Measurements from ENCODE around the gene SOS2.

The SOS2 gene

GRCh38 chr14:50263321-50263720 lies 31.9 kb upstream of the SOS2 start:
- DNase-seq (ENCODE audit: low spot score): no peak
- Histone ChIP-seq H2BK5ac (ENCODE audit: low read length) (no peak overlapping the region), H2BK120ac (ENCODE audit: low read depth, low read length) (no peak overlapping the region), H4K8ac (ENCODE audit: low read depth, low read length) (no peak overlapping the region), H3K4ac (ENCODE audit: low read length) (no peak overlapping the region), H3K36me3 (replicated peaks in 1 of 2; ENCODE audit: control insufficient read depth in 2 of 2, insufficient read depth in 2 of 2, low read length in 2 of 2) (peaks cover 5 to 41% of the 10 kb centered on the region in 2 donors), H3K9me3 (replicated peaks in 1 of 2; ENCODE audit: control insufficient read depth in 2 of 2, insufficient read depth in 1 of 2, low read depth in 1 of 2, low read length in 2 of 2) (no peaks in the 10 kb centered on the region), H2AK5ac (ENCODE audit: low read depth, low read length) (no peak overlapping the region), H3K18ac (ENCODE audit: low read length) (no peak overlapping the region), H3K23ac (ENCODE audit: low read depth, low read length, poor library complexity) (no peak overlapping the region), H2BK15ac (ENCODE audit: low read length) (no peak overlapping the region), H2AFZ (ENCODE audit: low read length) (no peak overlapping the region), H3K4me1 (ENCODE audit: control insufficient read depth in 2 of 2, insufficient read depth in 1 of 2, low read depth in 1 of 2, low read length in 2 of 2) (no peaks in the 10 kb centered on the region), H3K9ac (ENCODE audit: low read depth, low read length, poor library complexity) (no peak overlapping the region), H3K27me3 (ENCODE audit: control insufficient read depth in 3 of 3, insufficient read depth in 3 of 3, low read depth in 1 of 3, low read length in 3 of 3) (no peaks in the 10 kb centered on the region), H4K91ac (ENCODE audit: low read depth, low read length, poor library complexity) (no peak overlapping the region), H3K79me1 (ENCODE audit: low read depth, low read length) (no peaks in the 10 kb centered on the region), H2BK12ac (ENCODE audit: low read length) (no peak overlapping the region), H3K27ac (replicated peaks; ENCODE audit: low read length) (no peak overlapping the region), H3K4me3 (ENCODE audit: low read length in 2 of 2) (no peak overlapping the region), H3K14ac (ENCODE audit: low read length) (no peak overlapping the region), H3K4me2 (ENCODE audit: insufficient read depth, low read length, poor library complexity, severe bottlenecking) (no peak overlapping the region)
- no CpG with 5 or more reads among the region's 4 CpGs for WGBS, 2 donors (ENCODE audit: extremely low coverage in 2 of 2, insufficient read length in 2 of 2, insufficient replicate concordance in 1 of 2)

- Histone ChIP-seq H3K4me3 (ENCODE audit: low read length in 2 of 2) (no peak overlapping the region), H4K91ac (ENCODE audit: low read depth, low read length, poor library complexity) (no peak overlapping the region), H3K4me2 (ENCODE audit: insufficient read depth, low read length, poor library complexity, severe bottlenecking) (no peak overlapping the region), H2AK5ac (ENCODE audit: low read depth, low read length) (no peak overlapping the region), H2BK15ac (ENCODE audit: low read length) (no peak overlapping the region), H3K14ac (ENCODE audit: low read length) (no peak overlapping the region), H2BK120ac (ENCODE audit: low read depth, low read length) (no peak overlapping the region), H3K36me3 (replicated peaks in 1 of 2; ENCODE audit: control insufficient read depth in 2 of 2, insufficient read depth in 2 of 2, low read length in 2 of 2) (peaks cover 5 to 39% of the 10 kb centered on the region in 2 donors), H3K4me1 (ENCODE audit: control insufficient read depth in 2 of 2, insufficient read depth in 1 of 2, low read depth in 1 of 2, low read length in 2 of 2) (no peaks in the 10 kb centered on the region), H3K27ac (replicated peaks; ENCODE audit: low read length) (no peak overlapping the region), H3K9ac (ENCODE audit: low read depth, low read length, poor library complexity) (no peak overlapping the region), H3K18ac (ENCODE audit: low read length) (no peak overlapping the region), H3K4ac (ENCODE audit: low read length) (no peak overlapping the region), H3K9me3 (replicated peaks in 1 of 2; ENCODE audit: control insufficient read depth in 2 of 2, insufficient read depth in 1 of 2, low read depth in 1 of 2, low read length in 2 of 2) (no peaks in the 10 kb centered on the region), H3K79me1 (ENCODE audit: low read depth, low read length) (no peaks in the 10 kb centered on the region), H2BK5ac (ENCODE audit: low read length) (no peak overlapping the region), H2BK12ac (ENCODE audit: low read length) (no peak overlapping the region), H4K8ac (ENCODE audit: low read depth, low read length) (no peak overlapping the region), H3K23ac (ENCODE audit: low read depth, low read length, poor library complexity) (no peak overlapping the region), H3K27me3 (ENCODE audit: control insufficient read depth in 3 of 3, insufficient read depth in 3 of 3, low read depth in 1 of 3, low read length in 3 of 3) (no peaks in the 10 kb centered on the region), H2AFZ (ENCODE audit: low read length) (no peak overlapping the region)
- no peak for DNase-seq (ENCODE audit: low spot score)
- WGBS, 2 donors (ENCODE audit: extremely low coverage in 2 of 2, insufficient read length in 2 of 2, insufficient replicate concordance in 1 of 2): no CpG with 5 or more reads among the region's 2 CpGs
Measured at GRCh38 chr14:50262865-50263264, 31.5 kb upstream of the SOS2 start.

GRCh38 chr14:50260511-50260910 lies 29.1 kb upstream of the SOS2 start:
- H3K23ac ChIP-seq (ENCODE audit: low read depth, low read length, poor library complexity): no peak overlapping the region
- H3K27me3 ChIP-seq (ENCODE audit: control insufficient read depth in 3 of 3, insufficient read depth in 3 of 3, low read depth in 1 of 3, low read length in 3 of 3): no peaks in the 10 kb centered on the region
- no peak overlapping the region for H3K14ac ChIP-seq (ENCODE audit: low read length)
- no peak overlapping the region for H2BK5ac ChIP-seq (ENCODE audit: low read length)
- no peak overlapping the region for H3K9ac ChIP-seq (ENCODE audit: low read depth, low read length, poor library complexity)
- H2AFZ ChIP-seq (ENCODE audit: low read length): no peak overlapping the region
- no peak overlapping the region for H2BK12ac ChIP-seq (ENCODE audit: low read length)
- WGBS, 2 donors (ENCODE audit: extremely low coverage in 2 of 2, insufficient read length in 2 of 2, insufficient replicate concordance in 1 of 2): no CpG with 5 or more reads among the region's 3 CpGs
- no peaks in the 10 kb centered on the region for H3K79me1 ChIP-seq (ENCODE audit: low read depth, low read length)
- H4K8ac ChIP-seq (ENCODE audit: low read depth, low read length): no peak overlapping the region
- H3K4me3 ChIP-seq (ENCODE audit: low read length in 2 of 2): no peak overlapping the region
- H3K4me2 ChIP-seq (ENCODE audit: insufficient read depth, low read length, poor library complexity, severe bottlenecking): no peak overlapping the region
- no peaks in the 10 kb centered on the region for H3K9me3 ChIP-seq (replicated peaks in 1 of 2; ENCODE audit: control insufficient read depth in 2 of 2, insufficient read depth in 1 of 2, low read depth in 1 of 2, low read length in 2 of 2)
- H3K4ac ChIP-seq (ENCODE audit: low read length): no peak overlapping the region
- no peak overlapping the region for H2AK5ac ChIP-seq (ENCODE audit: low read depth, low read length)
- no peak overlapping the region for H2BK15ac ChIP-seq (ENCODE audit: low read length)
- no peak overlapping the region for H4K91ac ChIP-seq (ENCODE audit: low read depth, low read length, poor library complexity)
- H3K36me3 ChIP-seq (replicated peaks in 1 of 2; ENCODE audit: control insufficient read depth in 2 of 2, insufficient read depth in 2 of 2, low read length in 2 of 2): peaks cover 5 to 27% of the 10 kb centered on the region in 2 donors
- no peak overlapping the region for H3K27ac ChIP-seq (replicated peaks; ENCODE audit: low read length)
- DNase-seq (ENCODE audit: low spot score): no peak
- no peaks in the 10 kb centered on the region for H3K4me1 ChIP-seq (ENCODE audit: control insufficient read depth in 2 of 2, insufficient read depth in 1 of 2, low read depth in 1 of 2, low read length in 2 of 2)
- H2BK120ac ChIP-seq (ENCODE audit: low read depth, low read length): no peak overlapping the region
- H3K18ac ChIP-seq (ENCODE audit: low read length): no peak overlapping the region

- Histone ChIP-seq H3K36me3 (replicated peaks in 1 of 2; ENCODE audit: control insufficient read depth in 2 of 2, insufficient read depth in 2 of 2, low read length in 2 of 2) (peaks cover 5 to 26% of the 10 kb centered on the region in 2 donors), H3K18ac (ENCODE audit: low read length) (no peak overlapping the region), H3K79me1 (ENCODE audit: low read depth, low read length) (no peaks in the 10 kb centered on the region), H2BK5ac (ENCODE audit: low read length) (no peak overlapping the region), H3K4ac (ENCODE audit: low read length) (no peak overlapping the region), H3K4me1 (ENCODE audit: control insufficient read depth in 2 of 2, insufficient read depth in 1 of 2, low read depth in 1 of 2, low read length in 2 of 2) (no peaks in the 10 kb centered on the region), H3K9ac (ENCODE audit: low read depth, low read length, poor library complexity) (no peak overlapping the region), H4K8ac (ENCODE audit: low read depth, low read length) (no peak overlapping the region), H3K27ac (replicated peaks; ENCODE audit: low read length) (no peak overlapping the region), H2AK5ac (ENCODE audit: low read depth, low read length) (no peak overlapping the region), H3K4me2 (ENCODE audit: insufficient read depth, low read length, poor library complexity, severe bottlenecking) (no peak overlapping the region), H3K4me3 (ENCODE audit: low read length in 2 of 2) (no peak overlapping the region), H2AFZ (ENCODE audit: low read length) (no peak overlapping the region), H3K14ac (ENCODE audit: low read length) (no peak overlapping the region), H3K9me3 (replicated peaks in 1 of 2; ENCODE audit: control insufficient read depth in 2 of 2, insufficient read depth in 1 of 2, low read depth in 1 of 2, low read length in 2 of 2) (no peaks in the 10 kb centered on the region), H4K91ac (ENCODE audit: low read depth, low read length, poor library complexity) (no peak overlapping the region), H3K27me3 (ENCODE audit: control insufficient read depth in 3 of 3, insufficient read depth in 3 of 3, low read depth in 1 of 3, low read length in 3 of 3) (no peaks in the 10 kb centered on the region), H3K23ac (ENCODE audit: low read depth, low read length, poor library complexity) (no peak overlapping the region), H2BK15ac (ENCODE audit: low read length) (no peak overlapping the region), H2BK120ac (ENCODE audit: low read depth, low read length) (no peak overlapping the region), H2BK12ac (ENCODE audit: low read length) (no peak overlapping the region)
- no CpG with 5 or more reads among the region's 3 CpGs for WGBS, 2 donors (ENCODE audit: extremely low coverage in 2 of 2, insufficient read length in 2 of 2, insufficient replicate concordance in 1 of 2)
- no peak for DNase-seq (ENCODE audit: low spot score)
Measured at GRCh38 chr14:50260072-50260471, 28.7 kb upstream of the SOS2 start.

All from neuronal stem cell (in vitro differentiated cells).